Right lobe of liver (tissue), 4 donors: ENCODE measurements around the gene ZNF771.

Experiments used
- CTCF ChIP-seq, 4 donors: fragments of 200-600 bp in 3 of 4; fragments of 450-650 bp in 1 of 4; IDR thresholded peaks; one replicate each; pipeline versions ENCODE4 v1.5.1 to v1.8.0; 2016 to 2022; ENCODE audit warnings: antibody characterized with exemption in 4 of 4, mild to moderate bottlenecking in 2 of 4
- POLR2A ChIP-seq: fragments of 450-650 bp; IDR thresholded peaks from one replicate; pipeline ENCODE4 v1.6.1; 2017; ENCODE audit warnings: antibody characterized with exemption, mild to moderate bottlenecking
- donor health status: DM: no; HTN: no; CAD: no.
- donor health status: DM: no; HTN: no; CAD: no.
- donor health status: DM: no; HTN: yes; CAD: no.

GRCh38 chr16:30358577-30358936 lies 48.8 kb upstream of the ZNF771 start:
- TF ChIP-seq CTCF (IDR thresholded peaks at IDR 0.05) (no peak), POLR2A (no peak)
